IMR-90 (cell line): ENCODE measurements around the gene PTPN13. TPM values are rescaled to one million over a fixed set of nuclear protein-coding genes. Genes with fewer than 3 reads are reported as not detected.

Experiments used
- ATAC-seq: fragments of 200-7000 bp; cut with Tn5 transposase; 2 replicates; pipeline ENCODE4 v1.9.1; 2020; ENCODE audit warnings: low read depth, mild to moderate bottlenecking, moderate library complexity
- BruUV-seq: library from RNA; stranded (reverse); fragments of 400-500 nt; replicated peaks from 2 replicates; lab custom pipeline; 2021; lab: Mats Ljungman, UMichigan
- CTCF ChIA-PET: fragments of 300-600 bp; formaldehyde crosslinking; extraction: SDS; loops from one replicate; lab custom pipeline; 2021; ENCODE audit warnings: antibody characterized with exemption; lab: Yijun Ruan, JAX
- POLR2A ChIA-PET: fragments of 300-600 bp; sonication (Branson Sonifier 250); formaldehyde crosslinking; loops from one replicate; lab custom pipeline; 2022; ENCODE audit warnings: antibody characterized with exemption; ENCODE audit not compliant: unreplicated experiment; lab: Charles Lee
- DNase-seq: peaks from one replicate; pipeline ENCODE4 v3.0.0; 2013
- H2AFZ ChIP-seq: replicated peaks from 2 replicates; pipeline ENCODE3; 2013; ENCODE audit warnings: low read length, mild to moderate bottlenecking; ENCODE audit not compliant: poor library complexity
- H2AK5ac ChIP-seq: 2 replicates; pipeline ENCODE4 v1.6.1; 2013; ENCODE audit warnings: low read depth, low read length, inconsistent platforms
- H2AK9ac ChIP-seq: replicated peaks from 2 replicates; pipeline ENCODE3; 2013; ENCODE audit warnings: mild to moderate bottlenecking, low read depth, low read length, moderate library complexity; ENCODE audit not compliant: poor library complexity
- H2BK120ac ChIP-seq: 2 replicates; pipeline ENCODE4 v1.6.1; 2013; ENCODE audit warnings: low read depth, low read length, inconsistent platforms
- H2BK15ac ChIP-seq: 3 replicates; pipeline ENCODE4 v1.6.1; 2013; ENCODE audit warnings: low read depth, low read length, inconsistent platforms
- H2BK20ac ChIP-seq: 2 replicates; pipeline ENCODE4 v1.6.1; 2013; ENCODE audit warnings: low read depth, mild to moderate bottlenecking, inconsistent platforms, low read length, moderate library complexity
- H2BK5ac ChIP-seq: 2 replicates; pipeline ENCODE4 v1.6.1; 2013; ENCODE audit warnings: mild to moderate bottlenecking, low read depth, low read length, inconsistent platforms; ENCODE audit not compliant: poor library complexity, severe bottlenecking
- H3K14ac ChIP-seq: replicated peaks from 2 replicates; pipeline ENCODE4 v1.6.1; 2013; ENCODE audit warnings: low read depth, low read length, inconsistent platforms
- H3K18ac ChIP-seq: 2 replicates; pipeline ENCODE4 v1.6.1; 2013; ENCODE audit warnings: low read depth, low read length, control low read depth
- H3K23ac ChIP-seq: 2 replicates; pipeline ENCODE4 v1.6.1; 2013; ENCODE audit warnings: low read depth, low read length, inconsistent platforms
- H3K27ac ChIP-seq: 2 replicates; pipeline ENCODE4 v1.5.1; 2013; ENCODE audit warnings: mild to moderate bottlenecking, control low read depth, low read length; ENCODE audit not compliant: insufficient read depth
- H3K27me3 ChIP-seq: 2 replicates; pipeline ENCODE4 v1.6.1; 2013; ENCODE audit warnings: low read length; ENCODE audit not compliant: control insufficient read depth, insufficient read depth
- H3K36me3 ChIP-seq: 2 replicates; pipeline ENCODE4 v1.6.1; 2013; ENCODE audit warnings: low read length, mixed read lengths; ENCODE audit not compliant: control insufficient read depth, insufficient read depth
- H3K4ac ChIP-seq: 2 replicates; pipeline ENCODE4 v1.6.1; 2013; ENCODE audit warnings: low read depth, low read length, inconsistent platforms
- H3K4me1 ChIP-seq: 2 replicates; pipeline ENCODE4 v1.6.1; 2013; ENCODE audit warnings: low read length, mixed read lengths; ENCODE audit not compliant: control insufficient read depth, insufficient read depth
- H3K4me2 ChIP-seq: 2 replicates; pipeline ENCODE4 v1.6.1; 2013; ENCODE audit warnings: low read depth, mild to moderate bottlenecking, control low read depth, low read length, moderate library complexity
- H3K4me3 ChIP-seq: 2 replicates; pipeline ENCODE4 v1.5.1; 2013; ENCODE audit warnings: low read depth, mild to moderate bottlenecking, control low read depth, low read length, moderate library complexity; ENCODE audit not compliant: insufficient read depth
- H3K56ac ChIP-seq: 2 replicates; pipeline ENCODE4 v1.6.1; 2013; ENCODE audit warnings: low read length, inconsistent platforms; ENCODE audit not compliant: insufficient read depth; ENCODE audit errors: extremely low read depth
- H3K79me1 ChIP-seq, 2 experiments: 2 replicates each; pipeline ENCODE4 v1.6.1; 2013; ENCODE audit warnings: low read length in 2 of 2, inconsistent platforms in 1 of 2, low read depth in 1 of 2
- H3K9ac ChIP-seq: 2 replicates; pipeline ENCODE4 v1.6.1; 2013; ENCODE audit warnings: low read depth, low read length, control low read depth
- H3K9me1 ChIP-seq: 2 replicates; pipeline ENCODE4 v1.6.1; 2013; ENCODE audit warnings: low read length, inconsistent platforms; ENCODE audit not compliant: insufficient read depth
- H3K9me3 ChIP-seq: 2 replicates; pipeline ENCODE4 v1.6.1; 2013; ENCODE audit warnings: low read length; ENCODE audit not compliant: control insufficient read depth, insufficient read depth
- H4K20me1 ChIP-seq: 2 replicates; pipeline ENCODE4 v1.6.1; 2013; ENCODE audit warnings: low read length, inconsistent platforms; ENCODE audit not compliant: insufficient read depth
- H4K5ac ChIP-seq: 2 replicates; pipeline ENCODE4 v1.6.1; 2013; ENCODE audit warnings: mild to moderate bottlenecking, low read depth, low read length, control low read depth
- H4K8ac ChIP-seq, 2 experiments: 2 replicates each; pipeline ENCODE4 v1.6.1; 2013; ENCODE audit warnings: low read depth in 2 of 2, low read length in 2 of 2, control low read depth in 1 of 2, inconsistent platforms in 1 of 2
- H4K91ac ChIP-seq: 2 replicates; pipeline ENCODE4 v1.6.1; 2013; ENCODE audit warnings: low read depth, low read length, inconsistent platforms; ENCODE audit not compliant: insufficient read depth
- BHLHE40 ChIP-seq: fragments of 150-350 bp; IDR thresholded peaks from 2 replicates; pipeline ENCODE4 v1.6.1; 2016; ENCODE audit warnings: mild to moderate bottlenecking, low read depth, low read length
- CEBPB ChIP-seq: IDR thresholded peaks from 2 replicates; pipeline ENCODE4 v1.6.1; 2012; ENCODE audit warnings: low read depth, low read length, improper control_type of control experiment
- CHD1 ChIP-seq: IDR thresholded peaks from 2 replicates; pipeline ENCODE4 v1.6.1; 2012; ENCODE audit warnings: low read depth, low read length, improper control_type of control experiment
- ELK1 ChIP-seq: fragments of 150-350 bp; IDR thresholded peaks from 2 replicates; pipeline ENCODE4 v1.6.1; 2016; ENCODE audit warnings: low read depth, mild to moderate bottlenecking, low read length, moderate library complexity, borderline replicate concordance
- FOS ChIP-seq: fragments of 150-350 bp; IDR thresholded peaks from 2 replicates; pipeline ENCODE4 v1.6.1; 2016; ENCODE audit warnings: low read depth, low read length
- MAFK ChIP-seq: IDR thresholded peaks from 2 replicates; pipeline ENCODE4 v1.6.1; 2012; ENCODE audit warnings: low read depth, low read length, improper control_type of control experiment
- MAZ ChIP-seq: IDR thresholded peaks from 2 replicates; pipeline ENCODE4 v1.6.1; 2012; ENCODE audit warnings: low read depth, mild to moderate bottlenecking, low read length, improper control_type of control experiment, moderate library complexity, borderline replicate concordance
- MXI1 ChIP-seq: IDR thresholded peaks from 2 replicates; pipeline ENCODE4 v1.6.1; 2012; ENCODE audit warnings: low read depth, mild to moderate bottlenecking, low read length, moderate library complexity, borderline replicate concordance
- NFE2L2 ChIP-seq: fragments of 150-350 bp; IDR thresholded peaks from 2 replicates; pipeline ENCODE4 v1.6.1; 2016; ENCODE audit warnings: low read depth, mild to moderate bottlenecking, low read length
- POLR2A ChIP-seq: IDR thresholded peaks from 2 replicates; pipeline ENCODE4 v1.6.1; 2012; ENCODE audit warnings: mild to moderate bottlenecking, low read depth, low read length
- RAD21 ChIP-seq: IDR thresholded peaks from 2 replicates; pipeline ENCODE4 v1.6.1; 2012; ENCODE audit warnings: low read length, improper control_type of control experiment
- RCOR1 ChIP-seq: IDR thresholded peaks from 2 replicates; pipeline ENCODE4 v1.6.1; 2012; ENCODE audit warnings: mild to moderate bottlenecking, low read length, improper control_type of control experiment; ENCODE audit not compliant: insufficient replicate concordance
- RFX5 ChIP-seq: IDR thresholded peaks from 2 replicates; pipeline ENCODE4 v1.8.0; 2012; ENCODE audit warnings: low read depth, mild to moderate bottlenecking, low read length, moderate library complexity
- SMC3 ChIP-seq: fragments of 150-350 bp; IDR thresholded peaks from 2 replicates; pipeline ENCODE4 v1.6.1; 2016; ENCODE audit warnings: low read depth, mild to moderate bottlenecking, antibody characterized with exemption, low read length, moderate library complexity
- USF2 ChIP-seq: fragments of 150-350 bp; IDR thresholded peaks from 2 replicates; pipeline ENCODE4 v1.6.1; 2017; ENCODE audit warnings: mild to moderate bottlenecking, antibody characterized with exemption, low read length, low read depth
- WGBS, 2 experiments: methylation state at CpG; one replicate each; pipeline versions ENCODE4 v1.1.5 to v1.1.7; 2013; ENCODE audit warnings: missing lambda C conversion rate in 2 of 2; ENCODE audit not compliant: insufficient read length in 1 of 2; ENCODE audit errors: extremely low coverage in 2 of 2; 5-methylcytosine and 5-hydroxymethylcytosine counted together
- dilution Hi-C: fragments of 300-500 bp; cut with HindIII; formaldehyde crosslinking; loops from one replicate; pipeline ENCODE4 v1.14.3; 2018; ENCODE audit warnings: low sequenced_read_pairs; ENCODE audit not compliant: unreplicated experiment
- in situ Hi-C: fragments of 300-500 bp; cut with MboI; formaldehyde crosslinking; loops from 3 replicates; pipeline ENCODE4 v1.14.3; 2019; ENCODE audit warnings: low sequenced_read_pairs, inconsistent platforms, mixed read lengths
- intact Hi-C: fragments of 100-400 bp; cut with micrococcal nuclease; formaldehyde crosslinking; loops from 2 replicates; pipeline ENCODE4 v1.10.0; 2022
- polyA plus RNA-seq, 3 experiments: library from polyadenylated mRNA; depleted of rRNA; stranded (reverse); fragments of >200 nt; gene quantifications; 2 replicates each; pipeline ENCODE4 v1.2.3, GENCODE V29; 2012; ENCODE audit warnings: low replicate concordance in 1 of 3
- total RNA-seq: library from RNA; depleted of rRNA; stranded (reverse); fragments of >200 nt; gene quantifications from 2 replicates; pipeline ENCODE4 v1.2.3, GENCODE V29; 2012
- TF ChIP-seq, protein P1 (sequence below): conservative IDR thresholded peaks from 2 replicates; pipeline ENCODE4 v1.5.1; 2012; ENCODE audit warnings: mild to moderate bottlenecking, low read depth, low read length, improper control_type of control experiment

PTPN13 gene
- total and polyA plus RNA-seq, 2 of the 4 experiments (the other 2 are of a cell fraction): 7.7 to 29.0 TPM

- DNase-seq (no peak), ATAC-seq (no peak)
- in situ Hi-C loops: no loop called here
- no peak overlapping the region for H3K4ac ChIP-seq
- peaks cover 3% of the 10 kb centered on the region; the same call in 1 of the 2 replicates for H3K9me1 ChIP-seq
- no peak overlapping the region for H2AK9ac ChIP-seq
- H4K5ac ChIP-seq: no peak overlapping the region
- no peak overlapping the region for H2AK5ac ChIP-seq
- peaks cover 7% of the 10 kb centered on the region for H3K9me3 ChIP-seq
- H3K14ac ChIP-seq: no peak overlapping the region
- no peaks in the 10 kb centered on the region for H3K79me1 ChIP-seq
- H2BK20ac ChIP-seq: no peak overlapping the region
- no peak overlapping the region for H3K23ac ChIP-seq
- no peak overlapping the region for H2BK120ac ChIP-seq
- POLR2A ChIA-PET: no interaction called here
- CTCF ChIA-PET: no interaction called here
- intact Hi-C loops: no loop called here
- H3K56ac ChIP-seq: no peak overlapping the region
- WGBS, 2 experiments: no CpG with 5 or more reads among the region's 3 CpGs
- TF ChIP-seq MAZ: no peak
- no peak for TF ChIP-seq POLR2A
- TF ChIP-seq FOS: no peak
- no peak for TF ChIP-seq USF2
- no peak for TF ChIP-seq SMC3
- no peak for TF ChIP-seq CHD1
- no peak for TF ChIP-seq ELK1
- TF ChIP-seq, protein P1, sequence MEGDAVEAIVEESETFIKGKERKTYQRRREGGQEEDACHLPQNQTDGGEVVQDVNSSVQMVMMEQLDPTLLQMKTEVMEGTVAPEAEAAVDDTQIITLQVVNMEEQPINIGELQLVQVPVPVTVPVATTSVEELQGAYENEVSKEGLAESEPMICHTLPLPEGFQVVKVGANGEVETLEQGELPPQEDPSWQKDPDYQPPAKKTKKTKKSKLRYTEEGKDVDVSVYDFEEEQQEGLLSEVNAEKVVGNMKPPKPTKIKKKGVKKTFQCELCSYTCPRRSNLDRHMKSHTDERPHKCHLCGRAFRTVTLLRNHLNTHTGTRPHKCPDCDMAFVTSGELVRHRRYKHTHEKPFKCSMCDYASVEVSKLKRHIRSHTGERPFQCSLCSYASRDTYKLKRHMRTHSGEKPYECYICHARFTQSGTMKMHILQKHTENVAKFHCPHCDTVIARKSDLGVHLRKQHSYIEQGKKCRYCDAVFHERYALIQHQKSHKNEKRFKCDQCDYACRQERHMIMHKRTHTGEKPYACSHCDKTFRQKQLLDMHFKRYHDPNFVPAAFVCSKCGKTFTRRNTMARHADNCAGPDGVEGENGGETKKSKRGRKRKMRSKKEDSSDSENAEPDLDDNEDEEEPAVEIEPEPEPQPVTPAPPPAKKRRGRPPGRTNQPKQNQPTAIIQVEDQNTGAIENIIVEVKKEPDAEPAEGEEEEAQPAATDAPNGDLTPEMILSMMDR: no peak
- no peak for TF ChIP-seq RAD21
- no peak for TF ChIP-seq NFE2L2
- no peak for TF ChIP-seq CEBPB
- TF ChIP-seq RCOR1: no peak
- TF ChIP-seq RFX5: no peak
- TF ChIP-seq MXI1: no peak
- TF ChIP-seq BHLHE40: no peak
- TF ChIP-seq MAFK: no peak
- H3K18ac ChIP-seq: no peak overlapping the region
- H3K27me3 ChIP-seq: no peaks in the 10 kb centered on the region
- BruUV-seq: no TSS peak
- no peak overlapping the region for H2AFZ ChIP-seq
- H3K36me3 ChIP-seq: peaks cover 26% of the 10 kb centered on the region
- no peak overlapping the region for H3K4me2 ChIP-seq
- no peak overlapping the region for H3K4me3 ChIP-seq
- no peaks in the 10 kb centered on the region; the same call in 1 of the 2 replicates for H3K4me1 ChIP-seq
- no peak overlapping the region for H2BK5ac ChIP-seq
- no peak overlapping the region for H3K27ac ChIP-seq
- dilution Hi-C loops: no loop called here
- H4K8ac ChIP-seq: no peak overlapping the region
- no peak overlapping the region for H2BK15ac ChIP-seq
- H4K91ac ChIP-seq: no peak overlapping the region
- H4K20me1 ChIP-seq: no peaks in the 10 kb centered on the region
- no peak overlapping the region for H3K9ac ChIP-seq
These were observed 216.7 kb downstream of the PTPN13 start for GRCh38 chr4:86810847-86811246.
